Dermis microvascular lymphatic vessel endothelial cell (primary cell): ENCODE results near the gene YOD1. TPM values are rescaled to one million over a fixed set of nuclear protein-coding genes. Genes with fewer than 3 reads are reported as not detected.

ENCODE experiments used
- DNase-seq, 2 donors: peaks; one replicate each; pipeline versions ENCODE4 v3.0.0 to v3.0.0-alpha.2; 2010; ENCODE audit warnings: low read depth in 2 of 2
- total RNA-seq: library from RNA; depleted of rRNA; stranded (reverse); fragments of >200 nt; gene quantifications from 2 replicates; pipeline ENCODE4 v1.2.1, GENCODE V29; 2014

Gene YOD1
- total RNA-seq, 1 donor from 2014 or later, result 5.1 TPM

GRCh38 chr1:207013321-207014085, 37.5 kb downstream of the YOD1 start:
- no peak for DNase-seq

GRCh38 chr1:207010726-207011125, 40.3 kb downstream of the YOD1 start:
- DNase-seq, result no peak

- DNase-seq, result no peak
Observed at GRCh38 chr1:207009945-207010344, 41.1 kb downstream of the YOD1 start.

GRCh38 chr1:207009182-207009850, 41.7 kb downstream of the YOD1 start:
- DNase-seq, result no peak

GRCh38 chr1:207007352-207008033, 43.5 kb downstream of the YOD1 start:
- no peak for DNase-seq

GRCh38 chr1:207006914-207007313, 44.1 kb downstream of the YOD1 start:
- no peak for DNase-seq

GRCh38 chr1:207006083-207006482, 44.9 kb downstream of the YOD1 start:
- no peak for DNase-seq

GRCh38 chr1:207004931-207005830, 45.8 kb downstream of the YOD1 start:
- peak; percentile 18 to 54 for DNase-seq

GRCh38 chr1:207003210-207003609, 47.8 kb downstream of the YOD1 start:
- DNase-seq, result no peak

GRCh38 chr1:207002724-207003146, 48.3 kb downstream of the YOD1 start:
- no peak for DNase-seq

- no peak for DNase-seq
Observed at GRCh38 chr1:207001492-207002245, 49.3 kb downstream of the YOD1 start.

- DNase-seq, result no peak
Observed at GRCh38 chr1:207000651-207001291, 50.2 kb downstream of the YOD1 start.

- no peak for DNase-seq
Observed at GRCh38 chr1:206998816-206999215, 52.2 kb downstream of the YOD1 start.

Other genes with a start within 250 kb of the YOD1 start
- not detected in 2 replicates for gene IL20, start 185.6 kb downstream of the YOD1 start, total RNA-seq
- gene IL24, start 153.8 kb downstream of the YOD1 start, total RNA-seq, result not detected in 2 replicates
- gene FCMR, start 129.3 kb downstream of the YOD1 start, total RNA-seq, result 0.25 TPM in 1 of 2 replicates, not detected in the other
- not detected in 2 replicates for gene PIGR, start 104.7 kb downstream of the YOD1 start, total RNA-seq
- gene FCAMR, start 80.7 kb downstream of the YOD1 start, total RNA-seq, result not detected in 2 replicates
- not detected in 2 replicates for gene C1orf116, start 18.5 kb downstream of the YOD1 start, total RNA-seq
- gene PFKFB2, start 2.1 kb upstream of the YOD1 start, total RNA-seq, result 0.90 and 1.5 TPM in 2 replicates
- gene C4BPB, start 37.7 kb upstream of the YOD1 start, total RNA-seq, result 0.13 TPM in 1 of 2 replicates, not detected in the other
- not detected in 2 replicates for gene C4BPA, start 53.0 kb upstream of the YOD1 start, total RNA-seq